Astrocyte of the cerebellum (primary cell): ENCODE results near the gene WDFY1.

Experiments used
- DNase-seq: peaks from one replicate; pipeline ENCODE4 v3.0.0-alpha.2; 2011; ENCODE audit warnings: low read depth
- H3K4me3 ChIP-seq: 2 replicates; pipeline ENCODE4 v1.5.1; 2011; ENCODE audit warnings: mild to moderate bottlenecking, low read depth, low read length, moderate library complexity
- CTCF ChIP-seq: IDR thresholded peaks from 2 replicates; pipeline ENCODE4 v1.5.1; 2012; ENCODE audit warnings: low read length, low read depth, moderate library complexity, mild to moderate bottlenecking; ENCODE audit errors: missing control alignments
- in situ Hi-C: cut with HindIII; loops from 2 replicates; pipeline ENCODE4 v1.10.0; 2017; ENCODE audit warnings: low sequenced_read_pairs

WDFY1 gene

GRCh38 chr2:223976635-223977226 is 31.6 kb upstream of the WDFY1 start:
- peak; percentile 91 for DNase-seq
- H3K4me3 ChIP-seq: no peak overlapping the region
- in situ Hi-C loops: loop anchor here (25.0 kb wide), 1 partner anchor 311 kb away; no protein-coding TSS in a partner anchor
- TF ChIP-seq CTCF: no peak

- DNase-seq: no peak
- in situ Hi-C loops: no loop called here
- H3K4me3 ChIP-seq: no peak overlapping the region
- TF ChIP-seq CTCF: no peak
Measured at GRCh38 chr2:223973606-223974005, 28.5 kb upstream of the WDFY1 start.

- in situ Hi-C loops: no loop called here
- H3K4me3 ChIP-seq: no peak overlapping the region
- no peak for DNase-seq
- TF ChIP-seq CTCF: no peak
Measured at GRCh38 chr2:223972656-223973102, 27.5 kb upstream of the WDFY1 start.

GRCh38 chr2:223971731-223972130 is 26.6 kb upstream of the WDFY1 start:
- no peak for DNase-seq
- in situ Hi-C loops: no loop called here
- H3K4me3 ChIP-seq: no peak overlapping the region
- TF ChIP-seq CTCF: no peak

GRCh38 chr2:223970343-223971128 is 25.4 kb upstream of the WDFY1 start:
- peak; percentile 80 for TF ChIP-seq CTCF
- peak; percentile 56 for DNase-seq
- H3K4me3 ChIP-seq: no peak overlapping the region
- in situ Hi-C loops: no loop called here

- in situ Hi-C loops: no loop called here
- no peak overlapping the region for H3K4me3 ChIP-seq
- TF ChIP-seq CTCF: no peak
- no peak for DNase-seq
Measured at GRCh38 chr2:223969856-223970255, 24.7 kb upstream of the WDFY1 start.
